Neural progenitor cell (in vitro differentiated cells): Measurements from ENCODE around the gene FOXK1.

Source experiments
- EZH2phosphoT487 ChIP-seq: fragments of 200-600 bp; sonication (generic); IDR thresholded peaks from 2 replicates; pipeline ENCODE4 v1.6.1; 2017; ENCODE audit warnings: antibody characterized with exemption
- TF ChIP-seq, protein P1 (sequence below): fragments of 200-600 bp; sonication (generic); IDR thresholded peaks from 2 replicates; pipeline ENCODE4 v1.5.1; 2017; ENCODE audit warnings: antibody characterized with exemption, mild to moderate bottlenecking

DNA sequence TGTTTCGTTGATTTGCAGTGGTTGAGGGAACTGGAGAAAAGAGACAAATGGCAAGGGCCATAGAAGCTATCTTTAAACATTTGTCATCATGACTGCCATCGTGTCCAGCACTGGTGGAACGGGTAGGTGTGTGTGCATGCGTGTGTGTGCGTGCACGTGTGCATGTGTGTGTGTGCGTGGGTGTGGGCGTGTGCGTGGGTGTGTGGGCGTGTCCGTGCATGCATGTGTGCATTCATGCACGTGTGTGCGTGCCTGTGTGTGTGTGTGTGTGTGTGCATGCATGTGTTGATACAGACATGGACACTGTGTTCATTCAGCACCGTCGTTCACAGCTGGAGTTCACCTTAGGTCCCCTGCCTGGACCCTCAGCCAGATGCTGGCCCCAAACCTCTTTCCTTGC is 55.2 kb downstream of the FOXK1 start:
- TF ChIP-seq, protein P1, sequence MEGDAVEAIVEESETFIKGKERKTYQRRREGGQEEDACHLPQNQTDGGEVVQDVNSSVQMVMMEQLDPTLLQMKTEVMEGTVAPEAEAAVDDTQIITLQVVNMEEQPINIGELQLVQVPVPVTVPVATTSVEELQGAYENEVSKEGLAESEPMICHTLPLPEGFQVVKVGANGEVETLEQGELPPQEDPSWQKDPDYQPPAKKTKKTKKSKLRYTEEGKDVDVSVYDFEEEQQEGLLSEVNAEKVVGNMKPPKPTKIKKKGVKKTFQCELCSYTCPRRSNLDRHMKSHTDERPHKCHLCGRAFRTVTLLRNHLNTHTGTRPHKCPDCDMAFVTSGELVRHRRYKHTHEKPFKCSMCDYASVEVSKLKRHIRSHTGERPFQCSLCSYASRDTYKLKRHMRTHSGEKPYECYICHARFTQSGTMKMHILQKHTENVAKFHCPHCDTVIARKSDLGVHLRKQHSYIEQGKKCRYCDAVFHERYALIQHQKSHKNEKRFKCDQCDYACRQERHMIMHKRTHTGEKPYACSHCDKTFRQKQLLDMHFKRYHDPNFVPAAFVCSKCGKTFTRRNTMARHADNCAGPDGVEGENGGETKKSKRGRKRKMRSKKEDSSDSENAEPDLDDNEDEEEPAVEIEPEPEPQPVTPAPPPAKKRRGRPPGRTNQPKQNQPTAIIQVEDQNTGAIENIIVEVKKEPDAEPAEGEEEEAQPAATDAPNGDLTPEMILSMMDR = no peak
- no peak for TF ChIP-seq EZH2phosphoT487
